Measurements from ENCODE around the gene DNAH10. TPM values are rescaled to one million over a fixed set of nuclear protein-coding genes. Genes with fewer than 3 reads are reported as not detected.

The DNAH10 gene
- total RNA-seq, 4 donors from 2014 or later = 0.18 to 0.65 TPM; not detected in 2

DNA sequence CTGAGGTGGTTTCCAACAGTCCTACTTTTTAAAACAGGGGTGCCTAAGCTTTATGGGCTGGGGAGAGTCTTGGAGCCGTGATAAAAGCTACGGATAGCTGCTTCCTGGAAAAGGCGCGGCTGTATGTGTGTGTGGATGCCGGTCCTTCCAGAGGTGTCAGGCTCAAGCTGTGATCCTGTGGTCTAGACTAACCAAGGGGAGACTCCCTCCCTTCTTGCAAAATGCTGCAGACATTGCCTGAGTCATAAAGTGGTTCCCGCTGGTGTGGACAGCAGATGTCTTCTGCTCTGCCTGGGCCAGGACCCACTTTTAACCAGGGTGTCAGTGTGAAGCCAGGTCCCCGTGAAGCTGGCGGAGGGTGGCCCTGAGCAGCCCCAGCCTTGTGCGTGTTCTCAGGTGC, 172.7 kb downstream of the DNAH10 start:
- Histone ChIP-seq H3K4me3 (no peak overlapping the region), H3K27ac (no peak overlapping the region), H3K4me1 (no peaks in the 10 kb centered on the region), H3K9me3 (no peaks in the 10 kb centered on the region), H3K36me3 (peaks cover 0 to 23% of the 10 kb centered on the region in 2 donors), H3K27me3 (no peaks in the 10 kb centered on the region)
- TF ChIP-seq, protein P1, sequence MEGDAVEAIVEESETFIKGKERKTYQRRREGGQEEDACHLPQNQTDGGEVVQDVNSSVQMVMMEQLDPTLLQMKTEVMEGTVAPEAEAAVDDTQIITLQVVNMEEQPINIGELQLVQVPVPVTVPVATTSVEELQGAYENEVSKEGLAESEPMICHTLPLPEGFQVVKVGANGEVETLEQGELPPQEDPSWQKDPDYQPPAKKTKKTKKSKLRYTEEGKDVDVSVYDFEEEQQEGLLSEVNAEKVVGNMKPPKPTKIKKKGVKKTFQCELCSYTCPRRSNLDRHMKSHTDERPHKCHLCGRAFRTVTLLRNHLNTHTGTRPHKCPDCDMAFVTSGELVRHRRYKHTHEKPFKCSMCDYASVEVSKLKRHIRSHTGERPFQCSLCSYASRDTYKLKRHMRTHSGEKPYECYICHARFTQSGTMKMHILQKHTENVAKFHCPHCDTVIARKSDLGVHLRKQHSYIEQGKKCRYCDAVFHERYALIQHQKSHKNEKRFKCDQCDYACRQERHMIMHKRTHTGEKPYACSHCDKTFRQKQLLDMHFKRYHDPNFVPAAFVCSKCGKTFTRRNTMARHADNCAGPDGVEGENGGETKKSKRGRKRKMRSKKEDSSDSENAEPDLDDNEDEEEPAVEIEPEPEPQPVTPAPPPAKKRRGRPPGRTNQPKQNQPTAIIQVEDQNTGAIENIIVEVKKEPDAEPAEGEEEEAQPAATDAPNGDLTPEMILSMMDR (IDR thresholded peaks at IDR 0.05 in 4 of 5, conservative IDR thresholded peaks at IDR 0.05 in 1 of 5) = no peak
- TF ChIP-seq POLR2A (IDR thresholded peaks at IDR 0.05) = no peak
- no peak for ATAC-seq
- no peak for DNase-seq
- in situ Hi-C loops (cut with MboI; ENCODE audit: low sequenced_read_pairs in 4 of 4) = no loop called here
- intact Hi-C loops (cut with DNase I; ENCODE audit: low total_unique reads) = no loop called here

DNA sequence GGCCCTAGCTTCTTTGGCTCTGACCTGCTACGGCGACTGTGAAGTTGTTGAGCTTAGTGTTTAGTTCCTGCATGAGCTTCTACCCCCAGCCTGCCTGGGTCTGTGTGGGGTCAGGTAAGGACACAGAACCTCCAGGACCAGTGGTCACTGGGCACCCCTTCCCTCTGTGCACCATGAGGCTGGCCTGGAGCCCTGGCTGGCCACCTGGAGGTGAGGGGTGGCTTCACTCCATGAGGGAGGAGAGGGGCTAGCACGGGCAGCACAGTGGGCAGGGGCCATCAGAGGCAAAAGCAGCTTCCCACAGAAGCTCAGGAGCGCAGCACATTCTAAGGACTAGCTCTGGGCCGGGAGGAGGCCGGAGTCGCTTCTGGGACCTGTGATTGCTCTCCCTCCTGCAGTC, 173.9 kb downstream of the DNAH10 start:
- Histone ChIP-seq H3K27me3 (no peaks in the 10 kb centered on the region), H3K4me1 (no peaks in the 10 kb centered on the region), H3K9me3 (no peaks in the 10 kb centered on the region), H3K4me3 (no peak overlapping the region), H3K36me3 (peaks cover 0 to 32% of the 10 kb centered on the region in 2 donors), H3K27ac (no peak overlapping the region)
- in situ Hi-C loops (cut with MboI; ENCODE audit: low sequenced_read_pairs in 4 of 4) (no loop called here), intact Hi-C loops (cut with DNase I; ENCODE audit: low total_unique reads) (no loop called here)
- ATAC-seq (no peak), DNase-seq (no peak)
- no peak for TF ChIP-seq POLR2A (IDR thresholded peaks at IDR 0.05)
- TF ChIP-seq, protein P1 (IDR thresholded peaks at IDR 0.05 in 4 of 5, conservative IDR thresholded peaks at IDR 0.05 in 1 of 5) = no peak

DNA sequence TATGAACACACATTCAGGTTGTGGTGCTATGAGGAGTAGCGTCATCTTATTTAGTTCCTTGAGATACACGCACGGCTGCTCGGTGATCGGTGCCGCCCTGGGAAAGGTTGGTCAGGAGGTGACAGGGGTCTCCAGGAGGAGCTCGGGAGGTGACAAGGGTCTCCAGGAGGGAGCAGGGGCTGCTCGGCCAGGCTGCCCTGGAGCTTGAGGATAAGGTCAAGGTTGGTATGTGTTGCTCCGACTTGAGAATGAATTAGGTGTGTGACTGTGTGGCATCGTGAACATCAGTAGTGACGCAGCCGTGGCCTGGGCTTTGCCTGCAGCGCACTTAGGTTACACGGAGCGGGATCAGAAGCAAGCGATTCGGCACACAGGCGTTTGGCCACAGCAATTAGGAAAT, 174.4 kb downstream of the DNAH10 start:
- no peaks in the 10 kb centered on the region for H3K9me3 ChIP-seq
- intact Hi-C loops (cut with DNase I; ENCODE audit: low total_unique reads) = no loop called here
- TF ChIP-seq, protein P1 (IDR thresholded peaks at IDR 0.05 in 4 of 5, conservative IDR thresholded peaks at IDR 0.05 in 1 of 5) = no peak
- no peak for TF ChIP-seq POLR2A (IDR thresholded peaks at IDR 0.05)
- DNase-seq (no peak), ATAC-seq (no peak)
- H3K4me1 ChIP-seq = no peaks in the 10 kb centered on the region
- no peak overlapping the region for H3K4me3 ChIP-seq
- peaks cover 0 to 37% of the 10 kb centered on the region in 2 donors for H3K36me3 ChIP-seq
- H3K27ac ChIP-seq = no peak overlapping the region
- H3K27me3 ChIP-seq = no peaks in the 10 kb centered on the region
- in situ Hi-C loops (cut with MboI; ENCODE audit: low sequenced_read_pairs in 4 of 4) = no loop called here

DNA sequence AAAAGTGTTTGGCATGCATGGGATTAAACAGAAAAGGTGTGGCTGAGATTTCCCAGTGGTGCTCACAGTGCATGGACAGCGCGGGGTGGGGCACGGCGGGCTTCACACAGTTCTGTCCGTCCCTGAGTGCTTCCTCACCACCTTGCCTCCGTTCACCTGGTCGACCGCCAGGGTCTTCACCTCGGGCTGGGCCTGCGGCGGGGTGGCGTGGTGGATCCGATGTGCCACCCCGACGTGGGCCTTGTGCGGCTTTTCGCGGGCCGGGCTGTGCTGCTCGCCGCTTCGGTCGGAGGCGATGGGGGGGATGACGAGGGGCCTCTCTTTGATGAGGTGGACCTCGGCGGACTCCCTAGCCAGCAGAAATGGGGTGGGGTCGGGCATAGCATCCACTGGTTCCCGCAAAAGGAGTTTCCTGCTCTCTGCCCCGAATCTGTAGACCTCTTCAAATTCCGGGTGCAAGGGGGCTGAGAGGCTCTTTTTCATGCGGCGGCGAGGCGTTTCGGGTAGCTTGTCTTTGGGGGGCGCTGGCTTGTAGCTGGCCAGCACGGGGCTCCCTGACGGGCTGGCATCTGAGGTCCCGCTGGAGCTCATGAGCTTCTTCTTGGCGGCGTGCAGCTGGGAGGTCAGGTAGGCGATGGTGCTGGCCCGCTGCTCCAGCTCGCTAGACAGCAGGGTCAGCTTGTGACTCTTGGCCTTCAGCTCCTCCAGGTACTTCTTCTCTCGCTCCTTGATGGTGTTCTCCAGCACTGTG, 175.0 kb downstream of the DNAH10 start:
- in situ Hi-C loops (cut with MboI; ENCODE audit: low sequenced_read_pairs in 4 of 4) (no loop called here), intact Hi-C loops (cut with DNase I; ENCODE audit: low total_unique reads) (no loop called here)
- TF ChIP-seq, protein P1 (IDR thresholded peaks at IDR 0.05 in 4 of 5, conservative IDR thresholded peaks at IDR 0.05 in 1 of 5) = no peak
- no peak for TF ChIP-seq POLR2A (IDR thresholded peaks at IDR 0.05)
- Histone ChIP-seq H3K9me3 (no peaks in the 10 kb centered on the region), H3K4me3 (no peak overlapping the region), H3K36me3 (peaks cover 0 to 44% of the 10 kb centered on the region in 2 donors), H3K27me3 (no peaks in the 10 kb centered on the region), H3K27ac (no peak overlapping the region), H3K4me1 (no peaks in the 10 kb centered on the region)
- DNase-seq = no peak
- no peak for ATAC-seq
